Fibroblast of peridontal ligament (primary cell): ENCODE measurements around the gene ERLEC1.
"Not testable (repeated sequence)": the region's sequence is repeated elsewhere in the genome, so short reads cannot be mapped to it uniquely, and the experiment has no call there.

ENCODE experiments used
- DNase-seq: peaks from one replicate; pipeline ENCODE4 v3.0.0-alpha.2; 2010; ENCODE audit errors: extremely low read depth

The ERLEC1 gene

DNA sequence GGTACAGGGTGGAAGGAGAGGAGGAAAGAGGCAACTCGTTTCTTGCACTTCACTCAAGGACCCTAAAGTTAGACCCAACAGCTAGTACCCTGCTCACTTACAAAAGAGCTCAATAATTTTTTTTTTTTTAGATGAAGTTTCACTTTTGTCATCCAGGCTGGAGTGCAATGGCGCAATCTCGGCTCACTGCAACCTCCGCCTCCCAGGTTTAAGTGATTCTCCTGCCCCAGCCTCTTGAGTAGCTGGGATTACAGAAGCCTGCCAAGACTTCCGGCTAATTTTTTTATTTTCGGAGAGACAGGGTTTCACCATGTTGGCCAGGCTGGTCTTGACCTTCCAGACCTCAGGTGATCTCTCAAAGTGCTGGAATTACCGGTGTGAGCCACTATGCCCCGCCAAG, 4.2 kb upstream of the ERLEC1 start:
- DNase-seq = no peak

DNA sequence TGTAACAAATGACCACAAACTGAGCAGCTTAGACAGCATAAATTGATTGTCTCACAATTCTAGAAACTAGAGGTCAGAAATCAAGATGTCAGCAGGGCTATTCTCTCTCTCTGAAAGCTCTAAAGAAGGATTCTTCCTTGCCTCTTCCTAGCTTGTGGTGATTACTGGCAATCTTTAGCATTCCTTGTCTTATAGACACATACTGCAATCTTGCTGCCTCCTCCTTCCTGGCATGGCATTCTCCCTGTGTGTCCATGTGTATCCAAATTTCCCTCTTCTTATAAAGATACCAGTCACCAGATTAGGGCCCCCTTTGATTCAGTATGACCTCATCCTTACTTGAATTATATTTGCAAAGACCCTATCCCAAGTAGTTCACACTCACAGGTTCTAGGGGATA, 2.4 kb upstream of the ERLEC1 start:
- peak; percentile 52 for DNase-seq

DNA sequence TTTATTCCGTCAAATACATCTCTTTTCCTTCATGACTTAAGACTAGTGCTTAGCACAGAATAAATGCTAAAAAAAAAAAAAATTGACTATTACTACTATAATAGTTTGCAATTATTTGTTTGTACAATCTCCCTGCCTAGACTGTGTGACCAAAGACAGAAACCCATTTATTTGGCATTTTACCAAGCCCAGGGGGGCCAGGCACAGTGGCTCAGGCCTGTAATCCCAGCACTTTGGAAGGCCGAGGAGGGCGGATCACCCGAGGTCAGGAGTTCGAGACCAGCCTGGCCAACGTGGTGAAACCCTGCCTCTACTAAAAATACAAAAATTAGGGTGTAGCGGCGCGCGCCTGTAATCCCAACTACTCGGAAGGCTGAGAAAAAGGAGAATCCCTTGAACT, 1.5 kb upstream of the ERLEC1 start:
- DNase-seq = no peak

GRCh38 chr2:53786352-53786704, 516 bp upstream of the ERLEC1 start:
- DNase-seq = peak; percentile 63

- DNase-seq = no peak
Observed at GRCh38 chr2:53787614-53788289, 908 bp downstream of the ERLEC1 start.

DNA sequence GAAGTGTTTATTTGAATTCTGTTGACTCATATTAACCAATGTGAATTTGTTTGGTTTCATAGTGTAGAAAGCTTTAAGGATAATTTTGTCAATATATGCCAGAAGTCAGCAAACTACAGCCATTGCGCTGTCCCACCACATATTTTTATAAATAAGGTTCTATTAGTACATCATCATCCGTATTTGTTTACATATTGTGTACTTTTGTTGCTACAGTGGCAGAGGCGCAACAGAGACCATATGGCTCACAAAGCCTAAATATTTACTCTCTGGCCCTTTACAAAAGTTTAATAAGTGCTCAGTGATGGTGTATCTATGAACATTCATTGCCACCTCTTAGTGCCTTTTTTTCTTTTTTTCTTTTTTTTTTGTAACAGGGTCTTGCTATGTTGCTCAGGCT, 6.4 kb downstream of the ERLEC1 start:
- no peak for DNase-seq

DNA sequence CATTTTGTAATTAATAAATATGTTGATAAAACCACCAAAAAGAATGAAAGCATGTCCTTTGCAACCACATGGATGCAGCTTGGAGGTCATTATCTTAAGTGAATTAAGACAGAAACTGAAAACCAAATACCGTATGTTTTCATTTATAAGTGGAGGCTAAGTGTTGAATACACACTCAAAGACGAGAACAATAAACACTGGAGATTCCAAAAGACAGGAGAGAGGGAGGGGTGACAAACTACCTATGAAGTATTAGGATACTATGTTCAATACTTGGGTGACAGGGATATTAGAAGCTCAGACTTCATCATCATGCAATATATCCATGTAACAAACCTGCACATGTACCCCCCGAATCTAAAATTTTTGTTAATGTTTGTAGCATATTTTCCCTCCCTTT, 7.0 kb downstream of the ERLEC1 start:
- no peak for DNase-seq

- DNase-seq = no peak
Observed at GRCh38 chr2:53801547-53801946, 14.7 kb downstream of the ERLEC1 start.

DNA sequence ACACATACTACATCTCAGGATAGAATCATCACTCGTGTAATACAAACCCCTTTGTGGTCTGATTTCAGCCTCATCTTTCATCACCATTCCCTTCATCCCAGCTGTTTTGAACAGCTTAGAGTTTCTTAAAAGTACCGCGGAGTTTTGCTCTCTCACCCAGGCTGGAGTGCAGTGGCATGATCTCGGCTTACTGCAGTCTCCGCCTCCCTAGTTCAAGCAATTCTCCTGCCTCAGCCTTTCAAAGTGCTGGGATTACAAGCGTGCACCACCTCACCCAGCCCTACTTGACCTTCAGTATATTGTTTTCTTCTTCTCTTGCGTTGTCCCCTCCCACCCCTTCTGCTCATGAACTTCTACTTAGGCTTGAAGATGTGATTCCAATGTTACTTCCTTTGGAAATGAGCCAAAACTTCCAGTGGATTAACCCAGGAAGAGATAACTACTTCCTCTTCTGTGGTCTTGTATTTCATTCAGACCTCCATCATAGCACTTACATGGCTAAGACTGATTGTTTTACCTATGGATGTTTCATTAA, 15.8 kb downstream of the ERLEC1 start:
- DNase-seq = peak; percentile 34

GRCh38 chr2:53811601-53812000, 24.8 kb downstream of the ERLEC1 start:
- no peak for DNase-seq

- no peak for DNase-seq
Observed at GRCh38 chr2:53813151-53813550, 26.3 kb downstream of the ERLEC1 start.

GRCh38 chr2:53818854-53819435, 32.1 kb downstream of the ERLEC1 start:
- no peak for DNase-seq

DNA sequence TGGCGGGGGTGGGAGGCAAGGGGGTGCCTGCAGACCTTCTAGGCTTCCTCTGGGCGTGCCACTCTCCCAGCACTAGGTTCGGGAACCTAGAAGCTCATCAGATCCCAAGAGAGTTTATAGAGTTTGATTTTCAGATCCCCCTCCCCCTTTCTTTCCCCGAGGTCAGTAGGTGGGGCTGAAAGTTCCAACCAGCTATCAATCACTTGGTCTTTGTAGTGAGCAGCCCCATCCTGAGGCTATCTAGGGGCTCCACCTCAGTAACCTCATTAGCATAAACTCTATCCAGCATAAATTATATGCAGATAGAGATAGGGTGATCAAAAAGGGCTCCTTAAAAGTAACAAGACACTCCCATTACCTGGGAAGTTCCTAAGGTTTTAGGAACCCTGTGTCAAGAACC, 32.8 kb downstream of the ERLEC1 start:
- no peak for DNase-seq

- no peak for DNase-seq
Observed at GRCh38 chr2:53820048-53820447, 33.2 kb downstream of the ERLEC1 start.

GRCh38 chr2:53820711-53821110, 33.9 kb downstream of the ERLEC1 start:
- no peak for DNase-seq

GRCh38 chr2:53821810-53822209, 35.0 kb downstream of the ERLEC1 start:
- DNase-seq = no peak

- DNase-seq = not testable (repeated sequence)
Observed at GRCh38 chr2:53823639-53824038, 36.8 kb downstream of the ERLEC1 start.

DNA sequence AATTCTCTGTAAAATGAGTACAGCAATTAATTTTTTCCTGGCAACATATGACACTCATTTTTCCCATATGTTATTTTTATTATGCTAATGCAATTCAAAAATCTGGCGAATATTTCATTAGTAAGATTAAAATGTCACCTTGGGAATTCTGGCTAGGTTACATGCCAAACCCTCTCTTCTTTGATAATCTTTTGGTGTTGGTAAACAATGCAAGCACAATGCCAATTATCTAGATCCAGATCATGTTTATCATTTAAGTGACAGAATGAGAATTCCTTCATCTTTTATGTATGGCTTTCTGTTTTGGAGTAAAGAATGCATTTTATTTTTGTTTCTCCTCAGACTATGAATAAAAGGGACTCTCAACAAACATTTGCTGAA, 39.2 kb downstream of the ERLEC1 start:
- no peak for DNase-seq

GRCh38 chr2:53826587-53827397, 39.9 kb downstream of the ERLEC1 start:
- DNase-seq = peak; percentile 9

- DNase-seq = peak; percentile 13
Observed at GRCh38 chr2:53827398-53828175, 40.7 kb downstream of the ERLEC1 start.

DNA sequence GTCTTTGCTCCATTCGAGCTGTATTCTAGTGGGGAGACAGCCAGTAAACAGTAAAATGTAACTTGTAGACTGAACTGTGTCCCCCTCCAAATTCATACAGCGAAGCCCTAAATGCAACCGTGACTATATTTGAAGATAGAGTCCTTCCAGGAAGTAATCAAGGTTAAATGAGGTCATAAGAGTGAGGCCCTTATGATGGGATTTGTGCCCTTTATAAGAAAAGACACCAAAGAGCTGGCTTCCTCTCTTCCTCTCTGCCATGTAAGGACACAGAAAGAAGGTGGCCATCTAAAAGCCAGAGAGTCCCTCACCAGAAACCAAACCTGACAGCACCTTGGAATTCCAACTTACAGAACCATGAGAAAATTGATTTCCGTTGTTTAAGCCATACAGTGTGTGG, 41.5 kb downstream of the ERLEC1 start:
- DNase-seq = no peak
